ENCODE measurements around the gene TMEM39A.

TMEM39A gene

DNA sequence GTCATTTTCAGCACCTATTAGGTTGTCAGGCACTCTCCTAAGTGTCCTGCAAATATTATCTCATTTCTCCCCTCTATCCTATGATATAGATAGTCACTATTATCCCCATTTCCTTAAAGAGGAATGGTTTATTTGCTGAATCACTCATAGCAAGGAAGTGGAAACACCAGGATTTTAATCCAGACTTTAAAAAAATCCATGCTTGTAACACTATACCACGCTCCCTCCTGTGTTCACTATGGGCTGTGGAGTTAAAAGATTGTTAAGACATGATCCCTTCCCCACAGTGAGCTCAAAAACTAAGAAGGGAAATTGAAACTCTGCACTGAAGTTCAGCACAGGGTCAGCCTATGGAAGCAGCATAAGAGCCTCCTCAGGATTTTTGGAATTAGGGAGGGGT, 60.2 kb downstream of the TMEM39A start (continued):
- TF ChIP-seq ZNF596 (tag by site-specific recombination; IDR thresholded peaks at IDR 0.05) (no peak), ZNF2 (tag by site-specific recombination; IDR thresholded peaks at IDR 0.05) (no peak)

DNA sequence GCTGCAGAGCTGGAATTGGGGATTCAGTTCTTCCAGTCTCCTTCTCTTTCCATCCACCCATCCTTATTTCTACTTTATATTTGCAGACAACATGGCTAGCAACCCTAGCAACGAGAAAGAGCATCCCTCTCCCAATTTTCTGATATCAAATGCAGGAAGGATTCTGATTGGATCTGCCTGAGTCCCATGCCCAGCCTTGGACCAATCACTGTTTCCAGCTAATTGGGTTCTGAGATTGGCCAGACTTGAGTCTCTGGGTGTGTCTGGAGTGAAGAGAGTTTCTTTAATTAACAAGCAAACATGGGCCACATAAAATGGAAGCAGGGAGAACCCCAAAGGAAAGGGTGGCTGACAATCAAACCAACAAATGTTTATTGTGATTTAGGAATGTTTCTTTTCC, 60.6 kb downstream of the TMEM39A start:
- H3K9me3 ChIP-seq (ENCODE audit: control insufficient read depth, insufficient read depth, low read depth, low read length): no peaks in the 10 kb centered on the region
- no peak overlapping the region for H3K4me3 ChIP-seq (ENCODE audit: low read depth, low read length)
- no peaks in the 10 kb centered on the region for H3K4me1 ChIP-seq (ENCODE audit: control insufficient read depth, insufficient read depth, low read length)
- peaks cover 0 to 9% of the 10 kb centered on the region in 2 experiments; a peak in 1 of 3 replicates for H3K36me3 ChIP-seq (ENCODE audit: control insufficient read depth in 2 of 2, insufficient read depth in 1 of 2, low read length in 2 of 2)
- TF ChIP-seq SALL2 (tag by site-specific recombination; IDR thresholded peaks at IDR 0.05; ENCODE audit: borderline replicate concordance) (no peak), ZNF560 (tag by site-specific recombination; IDR thresholded peaks at IDR 0.05; ENCODE audit: borderline replicate concordance) (no peak)
- H3K27ac ChIP-seq (ENCODE audit: extremely low read depth, low read depth, low read length): no peak overlapping the region
- CTCF ChIA-PET: interaction anchor here (0.7 kb wide), 1 partner anchor 17 kb away, joined by 3 read pairs; no protein-coding TSS in a partner anchor
- POLR2A ChIA-PET: no interaction called here

DNA sequence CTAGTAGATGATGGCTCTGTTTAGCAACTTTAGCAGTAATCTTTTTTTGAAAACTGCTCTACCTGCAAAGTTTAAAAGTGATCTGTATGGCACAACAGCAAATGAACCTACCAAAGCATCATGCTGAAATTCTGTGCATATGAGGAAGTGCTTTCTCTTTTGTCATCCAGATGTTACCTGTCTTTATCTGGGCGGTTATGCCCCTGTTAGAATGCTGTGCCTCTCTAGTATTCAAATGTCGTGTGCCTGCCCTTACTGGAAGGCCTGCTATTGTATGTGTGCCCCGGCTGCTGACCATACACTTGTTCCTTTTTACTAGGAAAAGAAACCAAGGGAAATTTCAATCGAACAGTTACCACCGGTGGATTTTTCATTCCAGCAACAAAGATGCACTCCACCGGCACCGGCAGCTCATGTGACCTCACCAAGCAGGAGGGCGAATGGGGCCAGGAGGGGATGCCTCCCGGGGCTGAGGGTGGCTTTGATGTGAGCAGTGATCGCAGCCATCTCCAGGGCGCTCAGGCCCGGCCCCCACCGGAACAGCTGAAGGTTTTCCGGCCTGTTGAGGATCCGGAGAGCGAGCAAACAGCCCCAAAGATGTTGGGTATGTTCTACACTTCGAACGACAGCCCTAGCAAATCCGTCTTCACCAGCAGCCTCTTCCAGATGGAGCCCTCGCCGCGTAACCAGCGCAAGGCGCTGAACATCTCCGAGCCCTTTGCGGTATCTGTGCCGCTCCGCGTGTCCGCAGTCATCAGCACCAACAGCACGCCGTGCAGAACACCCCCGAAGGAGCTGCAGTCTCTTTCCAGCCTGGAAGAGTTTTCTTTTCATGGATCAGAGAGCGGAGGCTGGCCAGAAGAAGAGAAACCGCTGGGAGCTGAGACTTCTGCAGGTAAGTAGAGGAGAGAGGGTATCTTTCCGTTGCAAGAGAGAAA, 61.6 kb downstream of the TMEM39A start:
- Histone ChIP-seq H3K27ac (ENCODE audit: extremely low read depth, low read depth, low read length) (no peak overlapping the region), H3K9me3 (ENCODE audit: control insufficient read depth, insufficient read depth, low read depth, low read length) (no peaks in the 10 kb centered on the region), H3K4me3 (ENCODE audit: low read depth, low read length) (no peak overlapping the region), H3K36me3 (ENCODE audit: control insufficient read depth in 2 of 2, insufficient read depth in 1 of 2, low read length in 2 of 2) (peaks cover 0 to 9% of the 10 kb centered on the region in 2 experiments; a peak in 1 of 3 replicates), H3K4me1 (ENCODE audit: control insufficient read depth, insufficient read depth, low read length) (no peaks in the 10 kb centered on the region)
- TF ChIP-seq ZNF175 (tag by site-specific recombination; IDR thresholded peaks at IDR 0.05) (no peak), ZNF558 (tag by site-specific recombination; IDR thresholded peaks at IDR 0.05) (no peak), MZF1 (tag by site-specific recombination; IDR thresholded peaks at IDR 0.05; ENCODE audit: borderline replicate concordance) (no peak)
- CTCF ChIA-PET: no interaction called here
- POLR2A ChIA-PET: no interaction called here

DNA sequence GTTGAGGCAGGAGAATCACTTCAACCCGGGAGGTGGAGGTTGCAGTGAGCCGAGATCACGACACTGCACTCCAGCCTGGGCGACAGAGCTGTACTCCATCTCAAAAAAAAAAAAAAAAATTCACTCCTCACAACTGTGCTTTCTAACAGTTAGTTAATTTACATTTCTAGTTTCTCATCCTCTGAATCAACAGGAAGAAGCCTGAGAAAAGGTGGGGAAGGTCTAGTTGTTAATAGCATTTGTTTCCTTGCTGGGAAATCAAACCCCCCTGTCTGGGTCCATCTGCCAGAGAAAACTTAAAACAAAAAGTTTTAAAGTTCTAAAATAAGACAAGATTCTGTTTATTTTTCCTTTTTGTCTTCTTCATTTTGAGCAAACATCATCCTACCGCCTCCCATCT, 62.3 kb downstream of the TMEM39A start:
- Histone ChIP-seq H3K27ac (ENCODE audit: extremely low read depth, low read depth, low read length) (no peak overlapping the region), H3K36me3 (ENCODE audit: control insufficient read depth in 2 of 2, insufficient read depth in 1 of 2, low read length in 2 of 2) (peaks cover 0 to 9% of the 10 kb centered on the region in 2 experiments; a peak in 1 of 3 replicates), H3K4me3 (ENCODE audit: low read depth, low read length) (no peak overlapping the region), H3K4me1 (ENCODE audit: control insufficient read depth, insufficient read depth, low read length) (no peaks in the 10 kb centered on the region), H3K9me3 (ENCODE audit: control insufficient read depth, insufficient read depth, low read depth, low read length) (no peaks in the 10 kb centered on the region)
- ChIA-PET CTCF (no interaction called here), POLR2A (no interaction called here)
- TF ChIP-seq ZBTB7A (tag by site-specific recombination; IDR thresholded peaks at IDR 0.05; ENCODE audit: low read depth) (no peak), ZNF768 (tag by site-specific recombination; IDR thresholded peaks at IDR 0.05) (no peak)

DNA sequence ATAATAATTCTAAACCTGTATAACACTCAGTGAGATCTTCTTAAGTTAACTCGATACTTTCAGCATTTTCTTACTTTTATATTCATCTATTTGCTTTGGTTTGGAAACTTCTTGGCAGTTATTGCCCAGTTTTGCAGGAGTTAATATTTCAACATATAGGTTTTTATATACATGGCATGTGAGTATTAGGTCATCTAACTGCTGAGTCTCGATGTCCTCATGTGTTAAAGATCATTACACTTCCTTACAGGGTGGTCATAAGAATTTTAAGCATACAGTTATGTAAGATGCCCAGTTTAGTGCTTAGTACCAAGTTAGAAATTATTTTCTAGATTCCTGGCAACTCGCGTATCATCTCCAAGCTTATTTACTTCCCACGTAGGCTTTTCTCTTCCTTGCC, 62.9 kb downstream of the TMEM39A start:
- ChIA-PET CTCF (no interaction called here), POLR2A (no interaction called here)
- Histone ChIP-seq H3K36me3 (ENCODE audit: control insufficient read depth in 2 of 2, insufficient read depth in 1 of 2, low read length in 2 of 2) (peaks cover 0 to 9% of the 10 kb centered on the region in 2 experiments; a peak in 1 of 3 replicates), H3K4me3 (ENCODE audit: low read depth, low read length) (no peak overlapping the region), H3K9me3 (ENCODE audit: control insufficient read depth, insufficient read depth, low read depth, low read length) (no peaks in the 10 kb centered on the region), H3K4me1 (ENCODE audit: control insufficient read depth, insufficient read depth, low read length) (no peaks in the 10 kb centered on the region), H3K27ac (ENCODE audit: extremely low read depth, low read depth, low read length) (no peak overlapping the region)
- TF ChIP-seq ZNF37A (tag by site-specific recombination; IDR thresholded peaks at IDR 0.05): no peak
- TF ChIP-seq SALL2 (tag by site-specific recombination; IDR thresholded peaks at IDR 0.05; ENCODE audit: borderline replicate concordance): no peak
- no peak for TF ChIP-seq ZNF792 (tag by site-specific recombination; IDR thresholded peaks at IDR 0.05)
- no peak for TF ChIP-seq ZNF555 (tag by site-specific recombination; conservative IDR thresholded peaks at IDR 0.05)
- TF ChIP-seq, protein P1, sequence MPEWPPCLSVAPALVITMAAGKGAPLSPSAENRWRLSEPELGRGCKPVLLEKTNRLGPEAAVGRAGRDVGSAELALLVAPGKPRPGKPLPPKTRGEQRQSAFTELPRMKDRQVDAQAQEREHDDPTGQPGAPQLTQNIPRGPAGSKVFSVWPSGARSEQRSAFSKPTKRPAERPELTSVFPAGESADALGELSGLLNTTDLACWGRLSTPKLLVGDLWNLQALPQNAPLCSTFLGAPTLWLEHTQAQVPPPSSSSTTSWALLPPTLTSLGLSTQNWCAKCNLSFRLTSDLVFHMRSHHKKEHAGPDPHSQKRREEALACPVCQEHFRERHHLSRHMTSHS (tag by site-specific recombination; IDR thresholded peaks at IDR 0.05): no peak
- TF ChIP-seq, protein P2, sequence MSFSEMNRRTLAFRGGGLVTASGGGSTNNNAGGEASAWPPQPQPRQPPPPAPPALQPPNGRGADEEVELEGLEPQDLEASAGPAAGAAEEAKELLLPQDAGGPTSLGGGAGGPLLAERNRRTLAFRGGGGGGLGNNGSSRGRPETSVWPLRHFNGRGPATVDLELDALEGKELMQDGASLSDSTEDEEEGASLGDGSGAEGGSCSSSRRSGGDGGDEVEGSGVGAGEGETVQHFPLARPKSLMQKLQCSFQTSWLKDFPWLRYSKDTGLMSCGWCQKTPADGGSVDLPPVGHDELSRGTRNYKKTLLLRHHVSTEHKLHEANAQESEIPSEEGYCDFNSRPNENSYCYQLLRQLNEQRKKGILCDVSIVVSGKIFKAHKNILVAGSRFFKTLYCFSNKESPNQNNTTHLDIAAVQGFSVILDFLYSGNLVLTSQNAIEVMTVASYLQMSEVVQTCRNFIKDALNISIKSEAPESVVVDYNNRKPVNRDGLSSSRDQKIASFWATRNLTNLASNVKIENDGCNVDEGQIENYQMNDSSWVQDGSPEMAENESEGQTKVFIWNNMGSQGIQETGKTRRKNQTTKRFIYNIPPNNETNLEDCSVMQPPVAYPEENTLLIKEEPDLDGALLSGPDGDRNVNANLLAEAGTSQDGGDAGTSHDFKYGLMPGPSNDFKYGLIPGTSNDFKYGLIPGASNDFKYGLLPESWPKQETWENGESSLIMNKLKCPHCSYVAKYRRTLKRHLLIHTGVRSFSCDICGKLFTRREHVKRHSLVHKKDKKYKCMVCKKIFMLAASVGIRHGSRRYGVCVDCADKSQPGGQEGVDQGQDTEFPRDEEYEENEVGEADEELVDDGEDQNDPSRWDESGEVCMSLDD (tag by site-specific recombination; IDR thresholded peaks at IDR 0.05): no peak
- TF ChIP-seq, protein P3, sequence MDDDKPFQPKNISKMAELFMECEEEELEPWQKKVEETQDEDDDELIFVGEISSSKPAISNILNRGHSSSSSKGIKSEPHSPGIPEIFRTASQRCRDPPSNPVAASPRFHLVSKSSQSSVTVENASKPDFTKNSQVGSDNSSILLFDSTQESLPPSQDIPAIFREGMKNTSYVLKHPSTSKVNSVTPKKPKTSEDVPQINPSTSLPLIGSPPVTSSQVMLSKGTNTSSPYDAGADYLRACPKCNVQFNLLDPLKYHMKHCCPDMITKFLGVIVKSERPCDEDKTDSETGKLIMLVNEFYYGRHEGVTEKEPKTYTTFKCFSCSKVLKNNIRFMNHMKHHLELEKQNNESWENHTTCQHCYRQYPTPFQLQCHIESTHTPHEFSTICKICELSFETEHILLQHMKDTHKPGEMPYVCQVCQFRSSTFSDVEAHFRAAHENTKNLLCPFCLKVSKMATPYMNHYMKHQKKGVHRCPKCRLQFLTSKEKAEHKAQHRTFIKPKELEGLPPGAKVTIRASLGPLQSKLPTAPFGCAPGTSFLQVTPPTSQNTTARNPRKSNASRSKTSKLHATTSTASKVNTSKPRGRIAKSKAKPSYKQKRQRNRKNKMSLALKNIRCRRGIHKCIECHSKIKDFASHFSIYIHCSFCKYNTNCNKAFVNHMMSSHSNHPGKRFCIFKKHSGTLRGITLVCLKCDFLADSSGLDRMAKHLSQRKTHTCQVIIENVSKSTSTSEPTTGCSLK (tag by site-specific recombination; IDR thresholded peaks at IDR 0.05): no peak
- no peak for TF ChIP-seq ZNF133 (tag by site-specific recombination; IDR thresholded peaks at IDR 0.05)
